Stimulated activated CD8-positive, alpha-beta memory T cell treated with anti-CD3 and anti-CD28 coated beads, Interleukin-15, amount 100 ng/mL, for 4 hours (primary cell): ENCODE measurements around the gene GPATCH2L.

ENCODE experiments used
- DNase-seq, 2 donors: peaks; one replicate each; pipeline ENCODE4 v3.0.0-alpha.2; 2020; ENCODE audit warnings: low read depth in 2 of 2

The GPATCH2L gene

DNA sequence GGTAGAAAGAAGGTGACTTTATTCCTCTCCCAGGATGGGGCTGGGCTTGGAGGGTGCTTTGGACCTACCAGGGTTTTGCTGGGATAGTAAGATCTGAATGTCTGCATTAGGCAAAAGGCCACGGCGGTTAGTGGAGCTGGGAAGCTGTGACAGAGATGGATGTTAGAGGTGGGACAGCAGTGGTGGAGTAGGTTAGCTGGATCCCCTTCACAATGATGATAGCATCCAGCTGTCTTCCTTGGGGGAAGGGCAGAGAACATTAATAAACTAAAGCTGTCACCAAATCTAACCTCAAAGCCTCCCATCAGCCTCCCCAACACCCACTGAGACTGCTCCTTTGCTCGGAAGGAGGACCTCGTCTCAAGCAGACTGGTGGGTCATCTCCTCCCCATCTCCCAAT, 104.8 kb downstream of the GPATCH2L start:
- no peak for DNase-seq

DNA sequence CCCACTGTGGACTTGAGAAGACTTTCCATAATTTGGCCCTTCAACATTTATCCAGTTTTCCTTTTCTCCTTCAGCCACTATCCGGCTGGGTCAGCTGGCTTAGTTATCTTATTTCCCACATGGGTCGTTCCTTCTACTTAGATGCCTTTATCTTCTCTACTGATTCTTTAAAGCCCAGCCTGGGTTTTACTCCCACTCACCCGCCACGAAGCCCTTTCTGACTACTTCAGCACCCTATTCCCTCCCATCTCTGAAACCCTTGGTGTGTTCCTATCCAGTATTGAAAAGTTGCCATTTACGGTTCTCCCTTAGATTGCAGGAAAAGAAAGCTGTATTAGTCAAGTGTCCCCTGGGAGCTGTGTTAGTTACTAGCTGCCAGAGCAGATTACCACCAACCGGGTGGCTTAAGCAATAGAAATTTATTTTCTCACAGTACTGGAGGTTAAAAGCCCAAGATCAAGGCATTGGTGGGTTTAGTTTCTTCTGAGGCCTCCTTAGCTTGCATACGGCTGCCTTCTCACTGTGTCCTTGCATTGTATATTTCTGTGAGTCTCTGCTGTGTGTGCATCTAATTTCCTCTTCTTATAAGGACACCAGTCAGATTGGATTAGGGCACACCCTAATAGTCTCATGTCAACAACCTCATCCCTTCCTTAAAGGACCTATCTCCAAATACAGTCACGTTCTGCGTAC, 105.5 kb downstream of the GPATCH2L start:
- no peak for DNase-seq

DNA sequence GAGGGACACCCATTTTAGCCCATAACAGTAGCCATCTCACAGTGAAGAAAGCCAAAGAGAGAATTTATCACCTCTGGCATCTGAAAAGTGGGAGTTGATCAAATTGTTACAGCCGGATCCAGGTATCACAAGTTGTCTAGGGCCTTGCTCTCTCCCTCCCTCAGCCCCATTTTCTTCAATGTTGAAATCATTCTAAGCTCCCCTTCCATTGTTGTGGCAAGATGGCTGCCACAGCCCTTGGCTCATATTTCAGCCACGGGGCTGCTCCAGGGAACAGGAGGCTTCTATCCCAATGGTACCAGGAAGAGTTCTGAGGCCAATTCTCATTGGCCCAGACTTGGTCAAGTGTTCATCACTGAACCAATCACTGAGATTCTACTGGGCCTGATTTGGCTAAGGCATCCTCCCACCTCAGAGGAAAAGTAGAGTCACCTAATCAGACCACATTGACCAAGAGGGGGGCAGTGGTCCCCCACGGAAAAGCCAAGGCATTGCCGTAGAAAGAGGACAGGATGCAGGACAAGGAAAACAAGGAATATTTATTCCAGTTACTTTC, 106.2 kb downstream of the GPATCH2L start:
- DNase-seq: no peak

DNA sequence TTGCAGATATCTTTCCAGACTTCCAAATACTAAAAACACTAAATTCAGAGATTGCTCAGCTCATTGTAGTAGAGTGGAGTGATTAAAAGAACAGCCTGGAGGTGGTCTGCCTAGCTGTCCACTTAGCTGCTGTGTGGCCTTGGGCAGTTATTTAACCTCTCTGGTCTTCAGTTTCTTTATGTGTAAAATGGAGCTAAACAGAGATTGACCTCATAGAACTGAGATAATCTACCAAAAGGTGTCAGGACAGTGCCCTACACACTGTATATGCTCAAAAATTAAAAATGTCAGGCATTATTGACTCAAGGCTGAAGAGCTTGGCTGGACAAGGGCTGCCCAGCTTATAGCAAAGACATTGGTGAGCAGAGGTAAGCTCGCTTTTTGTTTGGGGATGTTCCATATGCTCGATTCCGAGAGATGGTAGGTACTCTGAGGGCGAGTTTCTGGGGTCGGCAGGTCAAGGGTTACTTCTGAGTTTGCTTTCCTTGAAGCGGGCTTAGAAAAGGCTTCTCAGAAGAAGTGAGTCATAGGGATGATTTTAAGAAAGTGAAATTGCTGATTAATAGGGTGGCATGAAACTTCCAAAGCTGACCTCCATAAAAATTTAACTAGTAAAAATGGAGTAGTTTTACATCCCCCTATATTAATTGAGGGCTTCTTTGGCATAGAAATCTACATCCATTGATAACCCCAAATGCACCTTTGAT, 107.5 kb downstream of the GPATCH2L start:
- no peak for DNase-seq

DNA sequence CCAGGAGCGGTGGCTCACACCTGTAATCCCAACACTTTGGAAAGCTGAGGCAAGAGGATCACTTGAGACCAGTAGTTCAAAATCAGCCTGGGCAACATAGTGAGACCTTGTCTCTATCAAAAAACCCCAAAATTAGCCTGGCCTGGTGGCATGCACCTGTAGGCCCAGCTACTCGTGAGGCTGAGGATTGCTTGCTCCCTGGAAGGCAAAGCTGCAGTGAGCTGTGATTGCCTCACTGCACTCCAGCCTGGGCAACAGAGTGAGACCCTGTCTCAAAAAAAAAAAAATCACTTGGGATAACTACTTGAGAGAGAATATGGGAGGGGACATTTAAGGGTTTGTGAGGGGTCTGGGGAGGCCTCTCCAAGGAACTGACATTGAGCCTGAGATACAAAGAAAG, 109.0 kb downstream of the GPATCH2L start:
- no peak for DNase-seq

DNA sequence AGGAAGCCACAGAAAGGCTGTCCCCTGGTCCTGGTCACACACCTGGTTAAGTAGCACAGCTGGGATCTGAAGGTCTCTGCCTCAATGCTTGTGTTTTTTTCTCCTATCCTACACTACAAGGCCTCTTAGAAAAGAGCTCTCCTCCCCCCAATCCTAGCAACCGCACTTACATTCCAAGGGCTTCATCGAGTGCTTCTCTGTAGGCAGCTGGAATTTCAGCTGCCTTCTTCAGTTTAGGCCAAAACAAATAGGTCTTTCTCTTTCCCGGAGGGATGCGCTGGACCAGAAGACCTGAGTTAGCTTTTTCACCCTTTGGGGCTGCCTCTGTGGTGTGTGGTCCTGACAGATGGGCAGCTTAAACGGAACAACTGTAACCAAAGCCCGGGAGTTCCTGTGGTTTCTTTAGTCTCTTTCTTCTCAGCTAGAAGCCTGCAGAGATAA, 109.7 kb downstream of the GPATCH2L start:
- DNase-seq: no peak

DNA sequence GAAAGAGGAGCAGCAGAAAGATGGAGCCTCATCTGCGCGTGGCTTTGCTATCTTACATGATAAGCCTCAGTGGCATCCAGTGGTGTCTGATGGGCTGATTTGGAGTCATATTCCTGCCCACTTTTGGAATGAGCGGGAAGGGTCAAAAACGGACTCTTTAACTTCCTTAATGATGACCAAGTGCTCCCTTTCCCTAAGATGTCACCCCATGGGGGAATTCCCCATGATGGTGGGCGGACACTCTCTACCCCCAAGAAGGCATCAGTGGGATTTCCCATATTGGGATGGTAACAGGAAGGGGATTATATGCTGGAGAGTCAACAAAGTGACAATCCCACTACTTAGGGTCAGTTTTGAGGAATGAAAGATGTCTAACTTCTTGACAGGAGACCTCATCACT, 110.9 kb downstream of the GPATCH2L start:
- DNase-seq: no peak
